Glutamatergic neuron (in vitro differentiated cells): Measurements from ENCODE around the gene CYP4F2. TPM values are rescaled to one million over a fixed set of nuclear protein-coding genes. Genes with fewer than 3 reads are reported as not detected.

Source experiments
- DNase-seq: peaks from one replicate; pipeline ENCODE4 v3.0.0; 2022
- H3K27ac Mint-ChIP-seq: one replicate; pipeline ENCODE4 v1.8.0; 2020; ENCODE audit warnings: mild to moderate bottlenecking, mixed read lengths, inconsistent platforms; ENCODE audit not compliant: unreplicated experiment
- H3K27me3 Mint-ChIP-seq: one replicate; pipeline ENCODE4 v1.8.0; 2020; ENCODE audit warnings: mild to moderate bottlenecking, moderate library complexity, mixed read lengths, inconsistent platforms; ENCODE audit not compliant: unreplicated experiment
- H3K36me3 Mint-ChIP-seq: one replicate; pipeline ENCODE4 v1.8.0; 2020; ENCODE audit warnings: mild to moderate bottlenecking, mixed read lengths, inconsistent platforms; ENCODE audit not compliant: unreplicated experiment
- H3K4me1 Mint-ChIP-seq: one replicate; pipeline ENCODE4 v1.8.0; 2020; ENCODE audit warnings: mild to moderate bottlenecking, low read depth, mixed read lengths, inconsistent platforms; ENCODE audit not compliant: unreplicated experiment
- H3K4me3 Mint-ChIP-seq: one replicate; pipeline ENCODE4 v1.8.0; 2020; ENCODE audit warnings: mild to moderate bottlenecking, mixed read lengths, inconsistent platforms; ENCODE audit not compliant: unreplicated experiment
- H3K9me3 Mint-ChIP-seq: one replicate; pipeline ENCODE4 v1.8.0; 2020; ENCODE audit warnings: mild to moderate bottlenecking, moderate library complexity, mixed read lengths, inconsistent platforms; ENCODE audit not compliant: unreplicated experiment
- CTCF ChIP-seq: fragments of 200-600 bp; sonication (generic); IDR thresholded peaks from one replicate; pipeline ENCODE4 v1.5.0; 2021; ENCODE audit not compliant: partially characterized antibody, unreplicated experiment
- total RNA-seq: library from RNA; stranded (reverse); fragmentation: NEBNext Ultra II Directional; extraction: Animal tissue kit (Norgen Biotek cat#: 25700); gene quantifications from one replicate; pipeline ENCODE4 v1.2.1, GENCODE V29; 2021; ENCODE audit not compliant: unreplicated experiment

CYP4F2 gene
- total RNA-seq, 1 donor from 2014 or later: not detected

GRCh38 chr19:15926484-15926883 lies 28.6 kb upstream of the CYP4F2 start:
- no peak for TF ChIP-seq CTCF
- H3K9me3 Mint-ChIP-seq: peaks cover 8% of the 10 kb centered on the region
- no peak overlapping the region for H3K4me3 Mint-ChIP-seq
- no peak for DNase-seq
- peaks cover 11% of the 10 kb centered on the region for H3K36me3 Mint-ChIP-seq
- no peaks in the 10 kb centered on the region for H3K4me1 Mint-ChIP-seq
- peaks cover 18% of the 10 kb centered on the region for H3K27me3 Mint-ChIP-seq
- no peak overlapping the region for H3K27ac Mint-ChIP-seq

- DNase-seq: no peak
- Mint-ChIP-seq H3K4me3 (no peak overlapping the region), H3K27me3 (peaks cover 4% of the 10 kb centered on the region), H3K9me3 (peaks cover 5% of the 10 kb centered on the region), H3K27ac (no peak overlapping the region), H3K36me3 (peaks cover 4% of the 10 kb centered on the region), H3K4me1 (no peaks in the 10 kb centered on the region)
- TF ChIP-seq CTCF: no peak
Observed at GRCh38 chr19:15923702-15924101, 25.8 kb upstream of the CYP4F2 start.

GRCh38 chr19:15922021-15922420 lies 24.1 kb upstream of the CYP4F2 start:
- H3K36me3 Mint-ChIP-seq: peaks cover 4% of the 10 kb centered on the region
- DNase-seq: no peak
- TF ChIP-seq CTCF: no peak
- H3K9me3 Mint-ChIP-seq: peaks cover 4% of the 10 kb centered on the region
- no peaks in the 10 kb centered on the region for H3K4me1 Mint-ChIP-seq
- H3K27ac Mint-ChIP-seq: no peak overlapping the region
- H3K27me3 Mint-ChIP-seq: no peaks in the 10 kb centered on the region
- no peak overlapping the region for H3K4me3 Mint-ChIP-seq

GRCh38 chr19:15919243-15919642 lies 21.4 kb upstream of the CYP4F2 start:
- DNase-seq: no peak
- Mint-ChIP-seq H3K4me3 (no peak overlapping the region), H3K4me1 (no peaks in the 10 kb centered on the region), H3K27me3 (no peaks in the 10 kb centered on the region), H3K9me3 (peaks cover 9% of the 10 kb centered on the region), H3K36me3 (no peaks in the 10 kb centered on the region), H3K27ac (no peak overlapping the region)
- TF ChIP-seq CTCF: no peak

GRCh38 chr19:15915109-15915508 lies 17.2 kb upstream of the CYP4F2 start:
- Mint-ChIP-seq H3K9me3 (peaks cover 7% of the 10 kb centered on the region), H3K36me3 (no peaks in the 10 kb centered on the region), H3K4me1 (no peaks in the 10 kb centered on the region), H3K4me3 (no peak overlapping the region), H3K27ac (no peak overlapping the region), H3K27me3 (no peaks in the 10 kb centered on the region)
- no peak for DNase-seq
- no peak for TF ChIP-seq CTCF
